Cortex of kidney (tissue), 1 donor: ENCODE data around the gene PHACTR1.

Source experiments
- DNase-seq: peaks from one replicate; lab custom pipeline; 2025; lab: John Stamatoyannopoulos, UW

The PHACTR1 gene

DNA sequence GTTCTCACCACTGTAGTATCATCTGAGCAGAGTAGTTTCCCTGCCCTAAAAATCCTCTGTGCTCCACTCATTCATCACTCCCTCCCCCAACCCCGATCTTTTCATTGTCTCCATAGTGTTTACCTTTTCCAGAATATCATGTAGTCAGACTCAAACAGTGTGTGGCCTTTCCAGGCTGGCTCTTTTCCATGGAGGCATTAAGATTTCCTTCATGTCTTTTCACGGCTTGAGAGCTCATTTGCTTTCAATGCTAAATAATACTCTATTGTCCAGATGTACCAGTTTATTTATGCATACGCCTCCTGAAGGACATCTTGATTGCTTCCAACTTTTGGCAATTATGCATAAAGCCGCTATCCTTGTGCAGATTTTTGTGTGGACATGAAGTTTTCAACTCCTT lies 235.8 kb downstream of the PHACTR1 start:
- DNase-seq = no peak

DNA sequence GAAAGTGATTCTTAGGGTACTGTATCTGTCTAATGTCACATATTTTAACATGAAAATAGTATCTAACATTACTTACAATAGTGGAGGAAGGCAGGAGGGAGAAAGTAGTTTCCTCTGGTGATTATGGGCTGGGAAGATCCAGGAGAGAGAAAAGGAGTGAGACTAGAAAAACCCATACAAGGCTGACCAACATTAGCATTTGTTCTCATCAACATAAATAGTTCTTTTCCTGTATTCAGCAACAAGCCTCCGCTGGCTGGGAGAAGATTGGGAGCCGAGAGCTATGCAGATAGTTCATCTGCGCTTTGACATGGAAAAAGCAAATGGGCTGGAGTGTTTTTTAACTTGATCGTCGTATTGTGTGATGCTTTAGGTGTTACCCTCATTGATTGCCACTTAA lies 239.4 kb downstream of the PHACTR1 start:
- DNase-seq = no peak

DNA sequence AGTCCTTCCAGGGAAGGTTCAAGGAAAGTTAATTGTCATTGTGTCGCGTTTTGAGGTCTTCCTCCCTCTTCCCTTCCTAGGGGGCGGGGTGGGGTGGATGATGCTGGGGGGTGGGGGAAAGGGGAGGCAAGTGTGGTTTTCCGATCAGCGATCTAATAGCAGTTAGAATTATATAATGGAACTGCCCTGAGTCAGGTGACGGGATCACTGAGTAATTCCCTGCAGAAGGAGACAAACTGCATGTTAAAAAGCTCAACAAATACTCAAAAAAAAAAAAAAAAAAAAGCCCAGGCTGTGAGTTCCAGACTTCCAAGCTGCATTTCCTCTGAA lies 240.4 kb downstream of the PHACTR1 start:
- no peak for DNase-seq

DNA sequence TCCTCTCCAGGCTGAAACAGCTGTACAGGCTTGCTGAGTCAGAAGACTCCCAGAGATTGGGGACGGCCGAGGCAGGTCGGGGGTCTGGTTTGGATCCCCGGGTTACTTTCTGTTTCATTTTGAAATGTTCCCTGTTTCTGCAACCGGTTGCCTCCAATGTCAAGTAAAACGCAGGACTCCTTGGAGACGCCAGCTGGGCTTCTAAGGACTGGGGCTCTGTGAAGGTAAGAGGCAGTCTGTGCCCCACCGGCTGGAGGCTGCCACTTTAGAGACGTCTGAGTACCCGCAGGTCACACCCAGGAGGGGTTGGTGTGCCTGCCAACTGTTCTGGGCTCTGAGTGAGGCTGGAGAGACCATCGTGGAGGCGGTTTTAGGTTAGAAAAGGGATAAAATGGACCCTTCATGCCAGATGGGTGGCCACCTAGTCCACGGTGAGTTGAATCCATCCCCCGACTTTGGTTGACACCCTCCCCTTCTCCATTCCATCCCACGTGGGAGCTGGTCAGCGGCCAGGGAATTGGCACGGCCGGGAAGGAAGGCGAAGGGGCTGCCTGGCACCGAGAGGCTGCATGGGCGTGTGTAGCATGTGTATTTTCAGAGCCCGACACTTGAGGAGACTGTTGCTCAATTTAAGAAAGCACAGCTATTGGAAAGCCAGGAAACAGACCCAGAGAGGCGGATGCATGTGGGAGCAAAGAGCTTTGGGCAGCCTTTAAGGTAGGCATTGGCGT lies 240.9 kb downstream of the PHACTR1 start:
- DNase-seq = no peak

DNA sequence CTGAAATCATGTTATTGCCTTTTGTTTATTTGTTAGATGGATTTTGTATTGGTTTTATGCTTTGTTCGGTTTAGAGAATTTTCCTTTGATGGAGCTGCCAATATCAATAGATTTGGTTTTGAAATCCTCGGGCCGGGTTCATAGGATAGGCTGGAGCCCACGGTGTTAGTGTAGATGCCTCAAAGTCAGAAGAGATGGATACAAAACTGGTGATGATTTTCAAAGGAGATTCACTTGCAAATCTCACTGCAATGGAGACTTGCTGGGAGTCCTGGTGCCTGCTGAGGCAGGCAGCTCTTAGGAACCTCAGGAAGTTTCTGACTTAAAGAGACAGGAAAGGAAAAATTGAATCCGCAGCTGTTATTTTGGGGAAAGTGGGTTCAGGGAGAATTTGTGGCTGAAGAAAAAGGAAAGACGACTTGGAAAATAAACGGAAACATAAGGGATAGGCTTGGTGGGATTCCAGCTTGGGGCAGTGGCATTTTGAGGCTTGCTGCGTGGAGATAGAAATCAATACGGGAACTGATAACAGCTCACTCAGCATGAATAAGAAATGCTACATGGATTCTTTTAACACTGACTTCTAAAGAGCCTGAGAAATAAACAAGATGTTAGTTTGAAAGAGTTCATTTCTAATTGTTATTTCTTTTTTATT lies 241.6 kb downstream of the PHACTR1 start:
- no peak for DNase-seq

DNA sequence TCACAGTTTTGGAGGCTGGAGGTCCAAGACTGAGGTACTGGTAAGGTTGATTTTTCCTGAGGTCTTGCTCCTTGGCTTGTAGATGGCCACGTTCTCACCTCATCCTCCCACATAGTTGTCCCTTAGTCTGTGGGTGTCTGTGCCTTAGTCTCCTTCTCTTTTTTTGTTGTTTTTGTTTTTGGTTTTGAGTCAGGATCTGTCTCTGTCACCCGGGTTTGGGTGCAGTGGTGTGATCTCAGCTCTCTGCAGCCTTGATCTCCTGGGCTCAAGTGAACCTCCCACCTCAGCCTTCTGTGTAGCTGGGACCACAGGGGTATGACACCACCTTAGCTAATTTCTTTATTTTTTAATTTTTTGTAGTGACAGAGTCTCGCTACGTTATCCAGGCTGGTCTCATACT lies 245.2 kb downstream of the PHACTR1 start:
- no peak for DNase-seq

DNA sequence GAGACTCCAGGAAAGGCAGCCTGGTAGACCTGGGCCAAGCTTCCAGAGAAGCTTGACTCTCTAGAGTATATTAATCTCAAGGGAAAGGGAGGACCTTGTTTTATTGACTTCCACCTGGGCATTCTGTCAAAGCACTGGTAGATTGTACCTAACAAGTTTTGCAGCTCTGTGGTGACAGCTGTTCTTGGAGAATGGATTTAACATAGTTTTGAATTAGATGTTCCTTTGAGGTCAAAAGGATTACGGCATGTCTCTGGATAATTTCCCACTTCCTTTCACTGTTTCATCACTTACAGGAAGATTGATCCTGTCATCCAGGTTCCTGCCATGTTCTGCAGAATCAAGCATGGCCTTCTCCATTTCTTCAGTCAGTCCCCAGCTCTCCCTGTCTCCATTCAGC lies 246.0 kb downstream of the PHACTR1 start:
- no peak for DNase-seq

DNA sequence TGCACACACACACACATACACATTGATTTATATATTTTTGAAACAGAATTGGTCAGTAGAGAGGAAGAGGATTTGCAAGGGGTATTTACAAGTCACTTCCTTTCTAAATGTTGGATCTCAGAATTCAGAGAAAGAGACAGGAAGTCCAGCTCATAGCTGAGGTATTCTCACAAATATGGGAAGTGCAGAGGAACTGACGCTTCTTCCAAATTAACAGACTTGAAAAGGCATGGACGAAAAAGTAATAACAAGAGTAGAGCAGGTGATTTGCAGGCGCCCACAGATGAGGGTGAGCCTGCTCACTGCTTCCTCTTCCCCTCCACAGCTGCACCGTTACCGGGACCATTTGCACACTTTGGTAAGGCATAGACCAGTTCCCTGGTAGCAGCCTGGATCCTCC lies 246.4 kb downstream of the PHACTR1 start:
- DNase-seq = no peak

DNA sequence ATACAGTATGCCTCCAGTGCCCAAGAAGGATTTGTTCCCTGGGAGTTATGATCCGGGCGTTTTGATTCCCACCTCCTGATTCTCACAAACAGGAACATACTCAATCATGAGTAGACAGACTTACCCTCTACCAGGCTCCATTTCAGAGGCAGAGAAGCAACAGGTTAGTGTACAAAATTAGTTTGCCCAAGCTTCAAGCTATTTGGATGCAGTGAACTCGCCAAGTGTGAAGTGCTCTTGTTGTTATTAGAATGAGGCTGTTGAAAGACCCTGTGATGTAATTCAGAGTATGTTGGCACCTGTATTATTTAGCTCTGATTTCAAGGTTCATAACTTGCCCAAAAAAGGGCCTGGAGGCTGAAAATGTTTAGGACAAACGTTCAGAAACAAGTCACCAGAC lies 247.0 kb downstream of the PHACTR1 start:
- no peak for DNase-seq

DNA sequence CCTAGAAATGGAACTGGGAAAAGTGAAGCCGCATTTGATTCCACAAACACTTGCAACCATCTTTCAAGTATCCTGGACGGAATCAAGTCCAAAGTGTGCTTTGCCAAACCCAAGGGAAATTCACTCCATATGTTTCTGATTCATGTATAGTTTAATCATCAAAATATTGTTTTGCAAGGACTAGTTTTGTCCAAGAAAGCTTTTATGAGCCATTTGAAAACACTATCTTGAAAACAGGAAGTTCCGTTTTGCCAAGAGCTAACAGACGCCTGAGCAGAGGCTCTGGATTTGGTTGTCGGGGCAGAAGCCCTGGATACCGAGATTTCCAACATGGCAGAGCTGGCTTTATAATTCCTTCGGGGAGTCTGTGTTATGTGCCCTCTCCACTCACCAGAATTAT lies 251.1 kb downstream of the PHACTR1 start:
- DNase-seq = no peak

DNA sequence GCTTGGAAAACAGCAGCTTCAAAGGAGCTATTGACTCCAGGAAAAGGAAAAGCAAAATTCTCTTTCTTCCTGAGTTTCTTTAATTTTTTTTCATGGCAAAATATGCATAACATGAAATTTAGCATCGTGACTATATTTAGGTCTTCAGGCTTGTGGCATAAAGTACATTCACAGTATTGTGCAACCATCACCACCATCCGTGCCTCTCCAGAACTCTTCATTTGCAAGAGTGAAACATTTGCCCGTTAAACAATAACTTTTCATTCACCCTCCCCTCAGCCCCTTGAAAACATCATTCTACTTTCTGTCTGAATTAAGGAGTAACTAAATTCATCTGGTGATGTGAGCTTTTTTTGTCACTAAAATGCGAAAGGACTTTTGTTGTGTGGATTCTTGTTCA lies 251.7 kb downstream of the PHACTR1 start:
- DNase-seq = no peak

DNA sequence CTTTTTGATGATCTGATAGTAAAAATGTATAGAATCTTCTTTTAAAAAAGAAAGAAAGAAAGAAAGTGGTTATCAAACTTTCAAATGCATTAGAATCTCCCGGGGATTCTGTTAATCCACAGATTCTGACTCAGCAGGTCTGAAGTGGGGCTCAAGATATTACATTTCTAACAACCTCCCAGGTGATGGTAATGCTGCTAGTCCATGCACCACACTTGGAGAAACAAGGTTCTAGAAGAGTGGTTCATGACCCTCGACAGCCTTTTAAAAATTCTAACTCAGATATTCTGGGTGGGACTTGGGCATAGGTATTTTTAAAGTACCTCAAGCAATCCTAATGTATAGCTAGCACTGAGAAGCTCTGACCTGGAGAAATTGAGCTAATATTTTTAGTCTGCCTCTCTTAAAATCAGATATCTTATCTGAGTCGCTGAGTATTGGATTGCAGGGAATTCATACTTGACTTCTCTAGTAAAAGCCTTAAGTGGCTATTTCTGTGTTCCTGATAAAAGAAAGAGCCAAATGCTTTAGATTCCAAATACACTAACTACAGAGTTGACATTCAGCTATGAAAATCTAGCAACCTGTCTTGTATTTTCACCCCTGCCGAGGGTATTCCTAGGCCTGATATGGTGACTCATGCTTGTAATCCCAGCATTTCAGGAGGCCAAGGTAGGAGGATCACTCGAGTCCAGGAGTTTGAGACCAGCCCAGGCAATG lies 252.4 kb downstream of the PHACTR1 start:
- no peak for DNase-seq

DNA sequence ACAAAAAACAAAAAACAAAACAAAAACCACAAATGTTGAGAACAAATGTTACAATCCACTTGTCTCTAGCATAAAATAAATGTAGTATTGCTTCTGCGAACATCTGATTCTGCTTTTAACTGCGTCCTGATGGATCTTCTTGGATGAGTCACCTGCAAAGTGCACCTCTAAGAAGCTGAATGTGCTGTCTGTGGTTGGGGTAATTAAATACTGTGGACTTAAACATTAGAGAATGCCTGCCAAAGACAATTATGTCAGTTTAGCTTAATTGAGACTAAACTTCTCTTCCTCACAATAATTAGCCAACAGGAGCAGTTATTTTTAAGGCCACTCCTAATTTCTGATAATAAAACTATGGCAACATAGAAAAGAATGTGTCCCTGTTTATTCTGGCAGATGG lies 253.4 kb downstream of the PHACTR1 start:
- no peak for DNase-seq

DNA sequence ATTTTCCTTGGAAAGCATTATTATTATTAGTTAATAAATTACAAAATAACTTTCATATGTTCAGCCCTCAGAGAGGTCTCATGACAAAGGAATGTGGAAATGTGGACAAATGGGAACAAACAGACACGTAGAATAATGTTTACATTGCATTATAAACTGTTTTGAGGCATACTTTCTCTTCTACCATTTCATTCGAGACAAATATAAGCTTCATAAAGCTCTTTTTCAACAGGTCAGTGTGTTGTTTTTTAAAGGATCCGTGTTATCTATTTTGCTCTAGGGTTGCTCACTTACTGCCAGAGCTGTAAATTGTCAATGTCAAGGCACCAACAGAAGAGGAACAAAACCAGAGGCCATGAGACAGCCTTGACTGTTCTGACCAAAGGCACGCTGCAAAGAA lies 256.8 kb downstream of the PHACTR1 start:
- no peak for DNase-seq

DNA sequence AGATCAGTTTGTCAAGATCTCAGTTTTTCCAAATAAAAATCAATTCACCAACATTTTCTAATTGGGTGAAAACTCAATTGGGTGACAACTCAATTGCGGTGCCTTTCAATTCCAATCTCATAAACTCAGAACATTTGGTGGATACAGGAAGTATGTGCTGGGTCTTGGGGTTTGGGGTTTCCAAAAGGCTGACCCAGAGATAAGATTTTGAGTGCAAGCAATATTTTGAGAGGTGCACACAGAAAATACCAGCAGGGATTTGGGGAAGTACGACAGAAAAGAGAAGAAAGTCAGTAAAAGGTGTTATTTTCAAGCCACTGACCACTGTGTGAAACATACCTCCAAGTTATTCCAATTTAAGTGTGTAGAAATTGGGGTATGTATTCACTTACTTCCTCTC lies 258.0 kb downstream of the PHACTR1 start:
- DNase-seq = no peak

DNA sequence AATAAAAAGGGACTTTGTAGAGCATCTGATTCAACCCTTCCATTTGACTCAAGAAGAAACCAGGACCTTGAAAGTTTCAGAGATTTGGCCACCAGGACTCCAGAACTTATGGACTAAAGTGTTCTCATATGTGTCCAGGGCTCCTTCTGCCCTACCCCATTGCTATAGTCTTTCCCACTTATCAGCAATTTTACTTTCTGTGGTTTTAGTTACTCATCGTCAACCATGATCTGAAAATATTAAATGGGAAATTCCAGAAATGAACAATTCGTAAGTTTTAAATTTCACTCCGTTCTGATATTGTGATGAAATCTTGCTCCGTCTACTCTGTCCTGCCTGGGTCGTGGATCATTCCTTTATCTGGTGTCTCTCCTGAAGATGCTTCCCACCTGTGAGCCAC lies 259.8 kb downstream of the PHACTR1 start:
- no peak for DNase-seq

DNA sequence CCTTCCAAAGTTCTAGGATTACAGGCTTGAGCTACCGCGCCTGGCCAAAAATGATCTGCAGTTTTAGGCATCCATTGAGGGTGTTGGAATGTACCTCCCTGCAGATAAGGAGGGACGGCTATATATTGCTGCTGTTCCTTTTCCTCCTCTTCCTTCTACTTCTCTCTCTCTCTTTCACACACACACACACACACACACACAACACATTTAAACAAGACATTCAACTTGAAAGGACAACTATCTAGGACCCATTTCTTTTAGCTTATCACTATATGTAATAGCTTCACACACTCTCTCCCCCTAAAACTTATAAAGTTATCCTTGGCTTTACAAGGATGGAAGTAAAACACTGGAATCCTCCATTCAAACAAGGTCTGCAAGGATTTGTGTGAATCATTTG lies 260.6 kb downstream of the PHACTR1 start:
- DNase-seq = no peak

DNA sequence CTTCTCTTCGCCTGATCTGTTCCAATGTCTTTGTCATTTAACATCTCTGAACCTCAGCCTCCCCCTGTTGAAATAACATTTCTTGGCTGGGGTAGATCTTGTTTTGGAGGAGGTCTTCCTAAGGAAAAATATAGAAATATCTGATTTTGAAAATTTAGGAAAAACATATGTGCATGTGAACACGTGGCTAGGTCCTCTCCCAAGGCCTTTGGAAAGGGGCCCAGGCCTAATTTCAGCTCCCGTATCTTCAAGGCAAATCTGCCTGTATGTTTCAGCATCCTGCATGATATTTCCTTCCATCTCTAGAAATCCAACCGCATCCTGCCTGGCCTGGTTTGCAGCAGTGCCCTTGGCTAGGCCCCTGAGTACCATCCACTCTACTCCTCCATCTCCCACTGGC lies 261.2 kb downstream of the PHACTR1 start:
- DNase-seq = no peak

DNA sequence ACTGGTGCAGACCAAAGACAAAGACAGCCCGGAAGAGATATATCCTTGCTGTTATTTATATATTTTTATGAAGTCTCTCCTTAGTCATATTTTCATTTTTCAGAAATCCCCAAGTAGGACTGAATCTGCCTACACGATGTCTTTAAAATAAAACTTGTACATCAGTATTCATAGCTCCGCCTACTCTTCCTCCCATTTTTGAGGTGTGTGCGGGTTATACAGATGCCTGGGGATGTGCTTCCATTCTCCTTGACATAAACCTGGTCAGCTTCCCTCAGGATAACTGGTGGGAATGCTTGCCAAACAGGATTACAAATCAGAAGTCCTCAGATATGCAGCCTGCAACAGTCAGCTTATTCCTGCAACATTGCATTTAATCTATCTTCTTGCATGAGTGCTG lies 264.2 kb downstream of the PHACTR1 start:
- no peak for DNase-seq

DNA sequence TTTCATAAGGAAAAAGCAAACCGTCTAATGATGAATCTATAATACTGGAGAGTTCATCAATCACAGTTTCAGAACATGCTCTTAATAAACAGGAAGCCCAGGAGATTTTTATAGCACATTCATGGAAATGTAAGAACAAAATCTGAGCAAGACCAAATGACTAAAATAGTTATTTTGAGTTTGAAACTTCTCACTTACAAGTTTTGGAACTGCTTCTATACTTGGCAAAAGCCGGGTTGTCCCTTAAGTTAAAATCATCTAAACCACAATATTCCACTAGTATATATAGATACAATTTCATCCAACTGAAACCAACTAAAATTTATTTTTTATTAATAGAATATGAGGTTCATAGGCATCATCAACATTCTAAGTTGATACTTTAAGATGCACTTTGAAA lies 268.2 kb downstream of the PHACTR1 start:
- no peak for DNase-seq

DNA sequence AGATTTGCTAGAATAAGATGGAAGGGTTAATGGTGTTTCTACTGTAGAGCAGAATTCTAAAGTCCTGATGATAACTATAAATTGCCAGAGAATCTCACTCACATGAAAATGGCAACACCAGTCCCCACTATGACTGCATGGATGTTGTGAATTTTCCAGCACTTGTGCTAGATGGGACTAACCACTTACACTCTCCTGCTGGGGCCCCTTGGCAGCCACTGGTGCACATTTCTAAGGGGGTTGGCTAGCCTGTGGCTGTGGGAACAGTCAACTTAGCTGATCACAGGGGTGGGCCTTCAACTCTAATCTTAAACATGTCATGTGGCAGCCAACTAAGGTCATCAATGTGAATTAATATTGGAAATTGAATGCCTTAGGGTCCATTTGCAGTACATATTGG lies 271.2 kb downstream of the PHACTR1 start:
- no peak for DNase-seq

DNA sequence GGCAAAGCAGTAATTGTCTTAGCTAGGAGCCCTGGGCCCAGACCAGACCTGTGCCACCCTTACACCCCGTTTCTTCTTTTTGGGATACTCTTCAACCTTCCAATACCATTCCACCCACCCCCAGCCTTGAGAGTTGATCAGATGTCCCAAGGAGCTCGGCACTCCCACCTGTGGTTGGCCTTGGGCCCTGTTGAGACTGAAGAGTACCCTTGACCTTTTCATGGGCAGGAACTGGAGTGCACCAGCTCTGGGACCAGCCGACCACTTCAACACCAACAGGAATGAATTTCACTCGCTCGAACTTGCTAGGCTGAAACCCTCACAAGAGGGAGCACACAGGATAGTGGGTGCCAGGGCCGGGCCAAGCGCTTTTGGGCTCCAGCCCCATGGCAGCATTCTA lies 273.6 kb downstream of the PHACTR1 start:
- DNase-seq = no peak

DNA sequence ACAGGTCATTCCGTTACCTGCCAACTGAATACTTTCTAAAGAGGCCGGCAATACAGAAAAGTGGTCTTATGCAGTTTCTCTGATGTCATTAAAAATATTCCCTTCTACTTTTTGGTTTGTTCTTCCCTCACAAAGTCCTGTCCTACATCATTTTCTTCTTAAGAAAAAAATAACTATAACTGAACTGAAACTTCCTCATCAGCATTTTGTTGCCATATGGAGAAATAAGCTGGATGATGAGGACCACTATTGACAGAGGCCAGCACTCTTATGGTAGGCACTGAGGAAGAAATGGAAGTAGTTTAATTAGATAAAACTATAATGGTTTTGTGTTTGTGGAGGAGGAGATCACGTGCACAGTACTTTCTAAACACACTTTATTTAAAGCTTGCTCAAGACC lies 274.9 kb downstream of the PHACTR1 start:
- DNase-seq = no peak

DNA sequence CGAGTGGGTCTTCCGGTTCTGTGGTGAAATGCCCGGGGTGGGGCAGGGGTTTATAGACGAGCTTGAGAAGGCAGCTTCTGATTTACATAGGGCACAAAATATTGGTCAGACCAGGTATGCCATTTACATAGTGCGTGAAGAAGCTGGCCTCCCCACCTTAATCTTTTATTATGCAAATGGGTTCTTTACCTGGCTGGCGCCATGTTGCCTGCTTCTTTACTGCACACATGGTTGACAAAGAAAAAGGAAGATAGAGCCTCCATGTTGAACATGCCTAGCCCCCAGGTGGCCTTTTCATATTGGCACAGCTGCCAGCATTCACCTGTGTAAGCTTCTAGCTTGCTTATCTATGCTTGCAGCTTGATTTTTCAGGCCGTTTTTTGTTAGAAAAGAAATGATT lies 276.2 kb downstream of the PHACTR1 start:
- DNase-seq = no peak
